Gastrocnemius medialis (tissue), 4 donors: Measurements from ENCODE around the gene KIRREL3. TPM values are rescaled to one million over a fixed set of nuclear protein-coding genes. Genes with fewer than 3 reads are reported as not detected.

Experiments
- ATAC-seq, 2 donors: fragments of 150-250 bp; one replicate each; pipeline ENCODE4 v1.9.1; 2016
- DNase-seq, 2 donors: peaks; one replicate each; pipeline ENCODE4 v3.0.0-alpha.2; 2019
- H3K27ac ChIP-seq, 4 donors: fragments of 200-600 bp; sonication (generic); 1 replicate in 1 of 4; 2 replicates in 3 of 4; pipeline ENCODE4 v1.5.1; 2016 to 2018; ENCODE audit warnings: mild to moderate bottlenecking in 2 of 4, moderate library complexity in 1 of 4
- H3K27me3 ChIP-seq, 3 donors: fragments of 200-600 bp; sonication (generic) in 2 of 3; 1 replicate in 1 of 3; 2 replicates in 2 of 3; pipeline versions ENCODE4 v1.5.1 to v1.6.0; 2016 to 2019; ENCODE audit warnings: mild to moderate bottlenecking in 1 of 3, moderate library complexity in 1 of 3
- H3K36me3 ChIP-seq, 2 donors: fragments of 200-600 bp; sonication (generic) in 1 of 2; one replicate each; pipeline ENCODE4 v1.5.1; 2017 to 2018
- H3K4me1 ChIP-seq, 2 donors: fragments of 200-600 bp; sonication (generic) in 1 of 2; one replicate each; pipeline ENCODE4 v1.5.1; 2016 to 2017; ENCODE audit warnings: mild to moderate bottlenecking in 2 of 2
- H3K4me3 ChIP-seq, 4 donors: fragments of 200-600 bp; sonication (generic) in 3 of 4; 1 replicate in 1 of 4; 2 replicates in 3 of 4; pipeline ENCODE4 v1.5.1; 2016 to 2019; ENCODE audit warnings: mild to moderate bottlenecking in 2 of 4
- H3K9me3 ChIP-seq, 3 donors: fragments of 200-600 bp; sonication (generic) in 2 of 3; 1 replicate in 1 of 3; 2 replicates in 2 of 3; pipeline ENCODE4 v1.5.1; 2016 to 2019
- CTCF ChIP-seq, 5 experiments: fragments of 450-650 bp in 3 of 5; fragments of 200-600 bp in 2 of 5; sonication (generic) in 2 of 5; IDR thresholded peaks in 4 of 5; conservative IDR thresholded peaks in 1 of 5; 1 replicate in 4 of 5; 2 replicates in 1 of 5; pipeline ENCODE4 v1.5.1; 2016 to 2019; ENCODE audit warnings: antibody characterized with exemption in 5 of 5, mild to moderate bottlenecking in 3 of 5, moderate library complexity in 3 of 5
- POLR2A ChIP-seq, 2 donors: fragments of 450-650 bp; IDR thresholded peaks; one replicate each; pipeline ENCODE4 v1.6.1; 2017; ENCODE audit warnings: antibody characterized with exemption in 2 of 2, mild to moderate bottlenecking in 2 of 2, moderate library complexity in 2 of 2
- in situ Hi-C, 4 donors: fragments of 200-750 bp; cut with MboI; loops; one replicate each; pipeline versions ENCODE4 v1.15.0 to v1.8.0; 2017; ENCODE audit warnings: low sequenced_read_pairs in 4 of 4
- intact Hi-C: fragments of 100-400 bp; cut with DNase I; formaldehyde crosslinking; loops from one replicate; pipeline ENCODE4 v1.15.1; 2023; ENCODE audit warnings: low total_unique reads
- total RNA-seq, 4 donors: library from RNA; depleted of rRNA; stranded (reverse); fragments of >200 nt; gene quantifications; one replicate each; pipeline versions ENCODE4 v1.1.0 to v1.2.3, GENCODE V29; 2016

KIRREL3 gene
- total RNA-seq, 4 donors from 2014 or later, result 0.10 TPM; not detected in 3

- H3K4me3 ChIP-seq, result no peak overlapping the region
- ATAC-seq (no peak), DNase-seq (no peak)
- intact Hi-C loops (no loop called here), in situ Hi-C loops (loop anchor here in 3 of 4 donors (10.0 to 25.0 kb wide), 3 partner anchors 170 to 348 kb away; partner anchors contain the start of gene DCPS (in 1 of the 3))
- no peaks in the 10 kb centered on the region for H3K9me3 ChIP-seq
- peaks cover 0 to 5% of the 10 kb centered on the region in 2 donors for H3K4me1 ChIP-seq
- no peak for TF ChIP-seq POLR2A (IDR thresholded peaks at IDR 0.05)
- TF ChIP-seq CTCF (IDR thresholded peaks at IDR 0.05 in 4 of 5, conservative IDR thresholded peaks at IDR 0.05 in 1 of 5), result no peak
- no peaks in the 10 kb centered on the region for H3K27me3 ChIP-seq
- no peak overlapping the region for H3K27ac ChIP-seq
- no peaks in the 10 kb centered on the region for H3K36me3 ChIP-seq
Measured at GRCh38 chr11:126485021-126485792, 515.4 kb downstream of the KIRREL3 start.

GRCh38 chr11:126484266-126484665, 516.3 kb downstream of the KIRREL3 start:
- H3K27me3 ChIP-seq, result no peaks in the 10 kb centered on the region
- H3K4me1 ChIP-seq, result peaks cover 0 to 5% of the 10 kb centered on the region in 2 donors
- ATAC-seq, result peak; percentile 35 to 75
- no peaks in the 10 kb centered on the region for H3K36me3 ChIP-seq
- intact Hi-C loops (loop anchor here (5.0 kb wide), 1 partner anchor 562 kb away; no protein-coding TSS in a partner anchor), in situ Hi-C loops (loop anchor here in 3 of 4 donors (10.0 to 25.0 kb wide), 3 partner anchors 169 to 347 kb away; partner anchors contain the start of gene DCPS (in 1 of the 3))
- no peaks in the 10 kb centered on the region for H3K9me3 ChIP-seq
- H3K27ac ChIP-seq, result no peak overlapping the region
- no peak for DNase-seq
- H3K4me3 ChIP-seq, result no peak overlapping the region
- TF ChIP-seq CTCF (IDR thresholded peaks at IDR 0.05 in 4 of 5, conservative IDR thresholded peaks at IDR 0.05 in 1 of 5) (no peak), POLR2A (IDR thresholded peaks at IDR 0.05) (no peak)

GRCh38 chr11:126483621-126484195, 516.9 kb downstream of the KIRREL3 start:
- Histone ChIP-seq H3K27ac (no peak overlapping the region), H3K27me3 (no peaks in the 10 kb centered on the region), H3K4me1 (peaks cover 0 to 5% of the 10 kb centered on the region in 2 donors), H3K9me3 (no peaks in the 10 kb centered on the region), H3K4me3 (no peak overlapping the region), H3K36me3 (no peaks in the 10 kb centered on the region)
- in situ Hi-C loops (loop anchor here in 3 of 4 donors (10.0 to 25.0 kb wide), 3 partner anchors 169 to 346 kb away; partner anchors contain the start of gene DCPS (in 1 of the 3)), intact Hi-C loops (loop anchor here (5.0 kb wide), 1 partner anchor 561 kb away; no protein-coding TSS in a partner anchor)
- DNase-seq (no peak), ATAC-seq (no peak)
- TF ChIP-seq CTCF (IDR thresholded peaks at IDR 0.05 in 4 of 5, conservative IDR thresholded peaks at IDR 0.05 in 1 of 5), result no peak
- no peak for TF ChIP-seq POLR2A (IDR thresholded peaks at IDR 0.05)

GRCh38 chr11:126482586-126483108, 517.9 kb downstream of the KIRREL3 start:
- no peak overlapping the region for H3K27ac ChIP-seq
- H3K4me1 ChIP-seq, result peaks cover 0 to 5% of the 10 kb centered on the region in 2 donors
- intact Hi-C loops (loop anchor here (5.0 kb wide), 1 partner anchor 560 kb away; no protein-coding TSS in a partner anchor), in situ Hi-C loops (loop anchor here in 3 of 4 donors (10.0 to 25.0 kb wide), 3 partner anchors 168 to 345 kb away; partner anchors contain the start of gene DCPS (in 1 of the 3))
- H3K4me3 ChIP-seq, result no peak overlapping the region
- no peaks in the 10 kb centered on the region for H3K9me3 ChIP-seq
- H3K27me3 ChIP-seq, result no peaks in the 10 kb centered on the region
- no peak for ATAC-seq
- H3K36me3 ChIP-seq, result no peaks in the 10 kb centered on the region
- TF ChIP-seq CTCF (IDR thresholded peaks at IDR 0.05 in 4 of 5, conservative IDR thresholded peaks at IDR 0.05 in 1 of 5) (no peak), POLR2A (IDR thresholded peaks at IDR 0.05) (no peak)
- DNase-seq, result no peak
